GM18511 (cell line): Measurements from ENCODE around the gene RBMY1F.
"Not testable (repeated sequence)": the region's sequence is repeated elsewhere in the genome, so short reads cannot be mapped to it uniquely, and the experiment has no call there.

Experiments used
- ATAC-seq: cut with Tn5 transposase; IDR thresholded peaks from one replicate; pipeline ENCODE4 v1.9.1; 2021; ENCODE audit warnings: mild to moderate bottlenecking, moderate library complexity; ENCODE audit not compliant: unreplicated experiment

The RBMY1F gene

GRCh38 chrY:22182823-22183222, at the start of gene RBMY1F:
TSS of gene RBMY1F (minus strand) at chrY:22182923. CDS start at chrY:22180969, 1,954 bp downstream.
- not testable (repeated sequence) for ATAC-seq

- not testable (repeated sequence) for ATAC-seq
These were observed 31.6 kb downstream of the RBMY1F start for GRCh38 chrY:22151144-22151543.

- ATAC-seq, result not testable (repeated sequence)
These were observed 41.6 kb downstream of the RBMY1F start for GRCh38 chrY:22141011-22141695.

- ATAC-seq, result not testable (repeated sequence)
These were observed 48.0 kb downstream of the RBMY1F start for GRCh38 chrY:22134719-22135118.

- not testable (repeated sequence) for ATAC-seq
These were observed 52.2 kb downstream of the RBMY1F start for GRCh38 chrY:22130494-22130893.
